Measurements from ENCODE around the gene PWWP2B.

DNA sequence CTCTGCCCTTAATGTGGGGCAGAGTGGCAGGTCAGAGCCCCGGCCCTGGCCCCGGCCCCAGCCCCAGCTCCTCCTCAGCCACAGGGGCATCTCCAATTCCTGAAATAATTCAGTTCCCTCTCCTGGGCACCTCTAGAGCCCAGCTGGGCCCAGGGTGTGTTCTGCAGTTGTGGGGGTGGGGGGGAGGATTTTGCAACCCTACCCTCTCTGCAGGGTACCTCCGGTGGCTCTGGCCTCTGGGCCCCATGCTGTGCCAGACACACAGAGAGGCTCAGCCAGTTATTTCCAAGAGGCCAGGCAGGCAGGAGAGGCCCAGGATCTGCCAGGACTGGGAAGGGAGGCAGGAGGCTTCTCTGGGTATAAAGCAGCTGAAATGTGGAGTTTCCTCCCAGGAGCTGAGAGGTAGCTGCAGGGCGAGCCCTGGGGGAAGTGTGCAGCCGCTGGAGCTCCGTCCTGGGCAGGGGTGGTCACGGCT, 47.9 kb downstream of the PWWP2B start:
- TF ChIP-seq POLR2A (IDR thresholded peaks at IDR 0.05) (no peak), CTCF (IDR thresholded peaks at IDR 0.05) (no peak)

Data from heart left ventricle (tissue), 13 donors.